Pancreas (tissue), 10 donors: ENCODE measurements around the gene ANKRD30A. TPM values are rescaled to one million over a fixed set of nuclear protein-coding genes. Genes with fewer than 3 reads are reported as not detected.
"Not testable (repeated sequence)": the region's sequence is repeated elsewhere in the genome, so short reads cannot be mapped to it uniquely, and the experiment has no call there.

Source experiments
- ATAC-seq, 4 donors: fragments of 200-7000 bp; cut with Tn5 transposase; one replicate each; pipeline versions ENCODE4 v1.8.0 to v1.9.1; 2020; ENCODE audit warnings: mild to moderate bottlenecking in 4 of 4, moderate library complexity in 4 of 4
- DNase-seq, 6 donors: peaks; one replicate each; pipeline ENCODE4 v3.0.0-alpha.2; 2020
- FAIRE-seq: peaks from 2 replicates; lab custom pipeline; 2012; peaks lifted over from hg19 to GRCh38; lab: Jason Lieb, UNC
- H3K27ac ChIP-seq, 4 donors: fragments of 200-600 bp; sonication (generic); 1 replicate in 3 of 4; 2 replicates in 1 of 4; pipeline versions ENCODE4 v1.5.0 to v1.8.0; 2020
- H3K27me3 ChIP-seq, 4 donors: fragments of 200-600 bp; one replicate each; pipeline ENCODE4 v1.8.0; 2021
- H3K36me3 ChIP-seq, 3 donors: fragments of 200-600 bp; sonication (generic) in 1 of 3; one replicate each; pipeline versions ENCODE4 v1.5.0 to v1.8.0; 2020 to 2021
- H3K4me1 ChIP-seq, 3 donors: fragments of 200-600 bp; one replicate each; pipeline ENCODE4 v1.8.0; 2021
- H3K4me3 ChIP-seq, 4 donors: fragments of 200-600 bp; sonication (generic) in 2 of 4; one replicate each; pipeline versions ENCODE4 v1.5.0 to v1.8.0; 2020 to 2021
- H3K9me3 ChIP-seq, 4 donors: fragments of 200-600 bp; one replicate each; pipeline ENCODE4 v1.8.0; 2021
- CTCF ChIP-seq, 4 donors: fragments of 200-600 bp; sonication (generic) in 3 of 4; IDR thresholded peaks; one replicate each; pipeline versions ENCODE4 v1.5.0 to v1.8.0; 2021; ENCODE audit warnings: antibody characterized with exemption in 4 of 4
- WGBS, 2 donors: extraction: QIAGEN DNeasy Blood & Tissue Kit; methylation state at CpG; one replicate each; pipeline ENCODE4 v1.1.7; 2013; 5-methylcytosine and 5-hydroxymethylcytosine counted together
- intact Hi-C, 3 donors: fragments of 100-400 bp; cut with DNase I; formaldehyde crosslinking; loops; one replicate each; pipeline versions ENCODE4 v1.11.1 to v1.14.2; 2022
- polyA plus RNA-seq, 2 donors: library from polyadenylated mRNA; stranded (reverse); fragments of 200-250 nt; gene quantifications; one replicate each; pipeline ENCODE4 v1.2.3, GENCODE V29; 2013
- total RNA-seq, 6 donors: library from RNA; stranded (reverse); fragmentation: NEBNext Ultra II Directional in 4 of 6; extraction: Animal tissue kit (Norgen Biotek cat#: 25700) in 4 of 6; gene quantifications; one replicate each; pipeline versions ENCODE4 v1.2.1 to v1.2.4, GENCODE V29; 2021 to 2023
- donor health status: healthy with polysubstance abuse.
- donor health status: DM: no; HTN: no; CAD: no; lungs with moderate emphysema.
- donor health status: DM: no; HTN: no; CAD: no.
- donor health status: control.
- donor health status: control.
- donor health status: Bipolar disorder and iron deficiency.
- donor health status: DM: yes; HTN: yes; CAD: no.
- donor health status: DM: no; HTN: no; CAD: no.
- donor health status: DM: no; HTN: no; CAD: no.
- donor health status: DM: yes; HTN: yes; CAD: no.

Gene ANKRD30A
- total and polyA plus RNA-seq, 8 donors = 0.09 TPM; not detected in 7

- 63 to 70% methylated on average over 3 of the region's 3 CpGs for WGBS, 2 donors
- no peak for FAIRE-seq
- no peak for TF ChIP-seq CTCF (IDR thresholded peaks at IDR 0.05)
Measured at GRCh38 chr10:37234692-37235091, 109.3 kb downstream of the ANKRD30A start.

GRCh38 chr10:37236093-37236492 lies 110.7 kb downstream of the ANKRD30A start:
- no peaks in the 10 kb centered on the region for H3K36me3 ChIP-seq
- FAIRE-seq = no peak
- no peak for ATAC-seq
- WGBS, 2 donors = 47 to 67% methylated on average over 2 of the region's 2 CpGs
- H3K4me3 ChIP-seq = no peak overlapping the region
- no peaks in the 10 kb centered on the region for H3K27me3 ChIP-seq
- no peak overlapping the region for H3K27ac ChIP-seq
- H3K4me1 ChIP-seq = no peaks in the 10 kb centered on the region
- intact Hi-C loops = no loop called here
- H3K9me3 ChIP-seq = no peaks in the 10 kb centered on the region
- no peak for DNase-seq
- TF ChIP-seq CTCF (IDR thresholded peaks at IDR 0.05) = no peak

More at GRCh38 chr10:37234692-37235091, 109.3 kb downstream of the ANKRD30A start:
- H3K27me3 ChIP-seq = no peaks in the 10 kb centered on the region
- no peaks in the 10 kb centered on the region for H3K36me3 ChIP-seq
- no peak overlapping the region for H3K4me3 ChIP-seq
- ATAC-seq (no peak), DNase-seq (no peak)
- intact Hi-C loops = no loop called here
- no peaks in the 10 kb centered on the region for H3K9me3 ChIP-seq
- H3K27ac ChIP-seq = no peak overlapping the region
- H3K4me1 ChIP-seq = no peaks in the 10 kb centered on the region

- no peaks in the 10 kb centered on the region for H3K27me3 ChIP-seq
- no peaks in the 10 kb centered on the region for H3K36me3 ChIP-seq
- H3K4me3 ChIP-seq = no peak overlapping the region
- ATAC-seq (no peak), FAIRE-seq (no peak), DNase-seq (no peak)
- H3K4me1 ChIP-seq = no peaks in the 10 kb centered on the region
- H3K9me3 ChIP-seq = no peaks in the 10 kb centered on the region
- intact Hi-C loops = no loop called here
- WGBS, 2 donors = 57 to 63% methylated on average over 2 of the region's 2 CpGs
- H3K27ac ChIP-seq = no peak overlapping the region
- no peak for TF ChIP-seq CTCF (IDR thresholded peaks at IDR 0.05)
Measured at GRCh38 chr10:37240223-37240622, 114.8 kb downstream of the ANKRD30A start.

GRCh38 chr10:37246637-37247036 lies 121.2 kb downstream of the ANKRD30A start:
- FAIRE-seq = no peak
- DNase-seq = no peak
- intact Hi-C loops = no loop called here
- Histone ChIP-seq H3K27ac (no peak overlapping the region), H3K4me1 (no peaks in the 10 kb centered on the region), H3K36me3 (no peaks in the 10 kb centered on the region), H3K4me3 (no peak overlapping the region), H3K9me3 (no peaks in the 10 kb centered on the region), H3K27me3 (no peaks in the 10 kb centered on the region)
- no peak for TF ChIP-seq CTCF (IDR thresholded peaks at IDR 0.05)
- 34 to 56% methylated on average over 2 of the region's 2 CpGs for WGBS, 2 donors
- no peak for ATAC-seq

- H3K4me3 ChIP-seq, ATAC-seq, DNase-seq, FAIRE-seq, H3K4me1 ChIP-seq, H3K9me3 ChIP-seq, H3K27me3 ChIP-seq, H3K36me3 ChIP-seq, H3K27ac ChIP-seq, intact Hi-C loops: not testable (repeated sequence)
- 40 to 55% methylated on average over 3 of the region's 3 CpGs for WGBS, 2 donors
Measured at GRCh38 chr10:37255837-37256236, 130.4 kb downstream of the ANKRD30A start.
